PFSK-1 (cell line): ENCODE data around the gene HERC5.

Experiments used
- FOXP2 ChIP-seq: optimal IDR thresholded peaks from 2 replicates; pipeline ENCODE3; 2011; ENCODE audit warnings: borderline replicate concordance, control low read depth, inconsistent platforms; ENCODE audit not compliant: insufficient read depth; ENCODE audit errors: extremely low read length, extremely low read depth
- POLR2AphosphoS5 ChIP-seq: IDR thresholded peaks from 2 replicates; pipeline ENCODE4 v1.6.1; 2012; ENCODE audit warnings: low read depth, mild to moderate bottlenecking, control low read depth, low read length, moderate library complexity
- SIN3A ChIP-seq: IDR thresholded peaks from 2 replicates; pipeline ENCODE4 v1.6.1; 2012; ENCODE audit warnings: mild to moderate bottlenecking, low read length, moderate library complexity, borderline replicate concordance; ENCODE audit not compliant: insufficient read depth
- TAF1 ChIP-seq: IDR thresholded peaks from 2 replicates; pipeline ENCODE4 v1.6.1; 2012; ENCODE audit warnings: low read length, control low read depth, borderline replicate concordance; ENCODE audit not compliant: insufficient read depth
- TF ChIP-seq, protein P1 (sequence below), 2 experiments: IDR thresholded peaks; 2 replicates each; pipeline versions ENCODE4 v1.6.1 to v1.8.0; 2011 to 2012; ENCODE audit warnings: low read depth in 2 of 2, low read length in 2 of 2, control low read depth in 1 of 2, inconsistent platforms in 1 of 2, mild to moderate bottlenecking in 1 of 2, moderate library complexity in 1 of 2; ENCODE audit not compliant: insufficient read depth in 1 of 2

DNA sequence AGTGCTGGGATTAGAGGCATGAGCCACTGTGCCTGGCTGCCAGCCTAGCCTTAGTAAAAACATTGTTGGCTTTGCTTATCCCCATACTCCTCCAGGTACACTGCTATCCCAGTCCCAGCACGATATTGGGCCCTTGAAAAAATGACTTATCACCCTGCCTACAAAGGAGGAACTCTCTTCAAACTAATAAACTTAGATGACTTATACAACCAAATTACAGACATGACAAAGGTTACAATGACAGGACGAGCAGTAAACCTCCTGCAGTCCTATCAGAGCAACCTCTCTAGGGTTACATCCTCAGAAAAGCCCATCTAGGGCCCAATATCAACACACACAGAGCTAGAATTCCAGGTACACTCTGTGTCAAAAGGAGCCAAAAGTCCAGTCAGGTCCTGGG, 5.7 kb upstream of the HERC5 start:
- TF ChIP-seq SIN3A (no peak), POLR2AphosphoS5 (no peak), TAF1 (no peak), FOXP2 (no peak)
- TF ChIP-seq, protein P1, sequence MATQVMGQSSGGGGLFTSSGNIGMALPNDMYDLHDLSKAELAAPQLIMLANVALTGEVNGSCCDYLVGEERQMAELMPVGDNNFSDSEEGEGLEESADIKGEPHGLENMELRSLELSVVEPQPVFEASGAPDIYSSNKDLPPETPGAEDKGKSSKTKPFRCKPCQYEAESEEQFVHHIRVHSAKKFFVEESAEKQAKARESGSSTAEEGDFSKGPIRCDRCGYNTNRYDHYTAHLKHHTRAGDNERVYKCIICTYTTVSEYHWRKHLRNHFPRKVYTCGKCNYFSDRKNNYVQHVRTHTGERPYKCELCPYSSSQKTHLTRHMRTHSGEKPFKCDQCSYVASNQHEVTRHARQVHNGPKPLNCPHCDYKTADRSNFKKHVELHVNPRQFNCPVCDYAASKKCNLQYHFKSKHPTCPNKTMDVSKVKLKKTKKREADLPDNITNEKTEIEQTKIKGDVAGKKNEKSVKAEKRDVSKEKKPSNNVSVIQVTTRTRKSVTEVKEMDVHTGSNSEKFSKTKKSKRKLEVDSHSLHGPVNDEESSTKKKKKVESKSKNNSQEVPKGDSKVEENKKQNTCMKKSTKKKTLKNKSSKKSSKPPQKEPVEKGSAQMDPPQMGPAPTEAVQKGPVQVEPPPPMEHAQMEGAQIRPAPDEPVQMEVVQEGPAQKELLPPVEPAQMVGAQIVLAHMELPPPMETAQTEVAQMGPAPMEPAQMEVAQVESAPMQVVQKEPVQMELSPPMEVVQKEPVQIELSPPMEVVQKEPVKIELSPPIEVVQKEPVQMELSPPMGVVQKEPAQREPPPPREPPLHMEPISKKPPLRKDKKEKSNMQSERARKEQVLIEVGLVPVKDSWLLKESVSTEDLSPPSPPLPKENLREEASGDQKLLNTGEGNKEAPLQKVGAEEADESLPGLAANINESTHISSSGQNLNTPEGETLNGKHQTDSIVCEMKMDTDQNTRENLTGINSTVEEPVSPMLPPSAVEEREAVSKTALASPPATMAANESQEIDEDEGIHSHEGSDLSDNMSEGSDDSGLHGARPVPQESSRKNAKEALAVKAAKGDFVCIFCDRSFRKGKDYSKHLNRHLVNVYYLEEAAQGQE (IDR thresholded peaks at IDR 0.05; ENCODE audit: insufficient read depth in 1 of 2, low read depth in 2 of 2, low read length in 2 of 2): no peak
